Activated CD4-positive, alpha-beta memory T cell treated with anti-CD3 and anti-CD28 coated beads for 36 hours (primary cell): ENCODE measurements around the gene PLD5. TPM values are rescaled to one million over a fixed set of nuclear protein-coding genes. Genes with fewer than 3 reads are reported as not detected.

ENCODE experiments used
- CTCF ChIA-PET: fragments of 350-600 bp; sonication (Branson Sonifier 250); formaldehyde crosslinking; loops from one replicate; lab custom pipeline; 2021; ENCODE audit warnings: antibody characterized with exemption, inconsistent platforms; lab: Charles Lee
- POLR2A ChIA-PET: fragments of 350-600 bp; sonication (Branson Sonifier 250); formaldehyde crosslinking; loops from one replicate; lab custom pipeline; 2021; ENCODE audit warnings: antibody characterized with exemption; lab: Charles Lee
- DNase-seq: peaks from one replicate; pipeline ENCODE4 v3.0.0-alpha.2; 2020
- H3K27ac Mint-ChIP-seq: one replicate; pipeline ENCODE4 v1.8.0; 2021; ENCODE audit warnings: mixed read lengths
- H3K27me3 Mint-ChIP-seq: one replicate; pipeline ENCODE4 v1.8.0; 2021; ENCODE audit warnings: mixed read lengths
- H3K36me3 Mint-ChIP-seq: one replicate; pipeline ENCODE4 v1.8.0; 2021; ENCODE audit warnings: mixed read lengths
- H3K4me1 Mint-ChIP-seq: one replicate; pipeline ENCODE4 v1.8.0; 2021; ENCODE audit warnings: low read depth, mixed read lengths
- H3K4me3 Mint-ChIP-seq: one replicate; pipeline ENCODE4 v1.8.0; 2021; ENCODE audit warnings: mild to moderate bottlenecking, mixed read lengths
- H3K9me3 Mint-ChIP-seq: one replicate; pipeline ENCODE4 v1.8.0; 2021; ENCODE audit warnings: mixed read lengths
- intact Hi-C: fragments of 100-400 bp; cut with micrococcal nuclease; formaldehyde crosslinking; loops from one replicate; pipeline ENCODE4 v1.15.1; 2023
- total RNA-seq, 2 experiments: library from RNA; stranded (reverse); gene quantifications; one replicate each; pipeline ENCODE4 v1.2.3, GENCODE V29; 2021

PLD5 gene
- not detected for total RNA-seq

- intact Hi-C loops, result no loop called here
- H3K4me3 Mint-ChIP-seq, result no peak within 1 kb of the TSS
- no peak for DNase-seq
- peaks cover 47% of the 10 kb centered on the region for H3K27me3 Mint-ChIP-seq
- H3K27ac Mint-ChIP-seq, result no peak within 1 kb of the TSS
- CTCF ChIA-PET, result no interaction called here
- H3K36me3 Mint-ChIP-seq, result no peaks in the 10 kb centered on the region
- H3K4me1 Mint-ChIP-seq, result peaks cover 16% of the 10 kb centered on the region
- POLR2A ChIA-PET, result no interaction called here
- no peaks in the 10 kb centered on the region for H3K9me3 Mint-ChIP-seq
These were observed at the start of gene PLD5 for GRCh38 chr1:242524571-242525359. Gene PLD5 (minus strand): TSS chr1:242524697.

GRCh38 chr1:242569867-242570266, 45.4 kb upstream of the PLD5 start:
- POLR2A ChIA-PET, result no interaction called here
- Mint-ChIP-seq H3K9me3 (no peaks in the 10 kb centered on the region), H3K36me3 (no peaks in the 10 kb centered on the region), H3K27me3 (peaks cover 2% of the 10 kb centered on the region), H3K4me3 (no peak overlapping the region), H3K4me1 (no peaks in the 10 kb centered on the region), H3K27ac (no peak overlapping the region)
- no peak for DNase-seq
- CTCF ChIA-PET, result no interaction called here
- intact Hi-C loops, result no loop called here

GRCh38 chr1:242568666-242569065, 44.2 kb upstream of the PLD5 start:
- Mint-ChIP-seq H3K27me3 (peaks cover 2% of the 10 kb centered on the region), H3K4me1 (no peaks in the 10 kb centered on the region), H3K4me3 (no peak overlapping the region), H3K36me3 (no peaks in the 10 kb centered on the region), H3K9me3 (no peaks in the 10 kb centered on the region), H3K27ac (no peak overlapping the region)
- DNase-seq, result no peak
- intact Hi-C loops, result no loop called here
- ChIA-PET POLR2A (no interaction called here), CTCF (no interaction called here)

GRCh38 chr1:242567596-242567995, 43.1 kb upstream of the PLD5 start:
- Mint-ChIP-seq H3K36me3 (no peaks in the 10 kb centered on the region), H3K27ac (no peak overlapping the region), H3K4me3 (no peak overlapping the region), H3K27me3 (peaks cover under 1% of the 10 kb centered on the region), H3K4me1 (no peaks in the 10 kb centered on the region), H3K9me3 (no peaks in the 10 kb centered on the region)
- CTCF ChIA-PET, result no interaction called here
- DNase-seq, result no peak
- POLR2A ChIA-PET, result no interaction called here
- intact Hi-C loops, result no loop called here

GRCh38 chr1:242556759-242557158, 32.3 kb upstream of the PLD5 start:
- DNase-seq, result no peak
- CTCF ChIA-PET, result interaction anchor here (0.6 kb wide), 1 partner anchor 268 kb away, joined by 3 read pairs; no protein-coding TSS in a partner anchor
- H3K27me3 Mint-ChIP-seq, result peaks cover 7% of the 10 kb centered on the region
- H3K36me3 Mint-ChIP-seq, result no peaks in the 10 kb centered on the region
- H3K4me1 Mint-ChIP-seq, result no peaks in the 10 kb centered on the region
- intact Hi-C loops, result no loop called here
- POLR2A ChIA-PET, result no interaction called here
- no peak overlapping the region for H3K4me3 Mint-ChIP-seq
- H3K27ac Mint-ChIP-seq, result no peak overlapping the region
- H3K9me3 Mint-ChIP-seq, result no peaks in the 10 kb centered on the region

DNA sequence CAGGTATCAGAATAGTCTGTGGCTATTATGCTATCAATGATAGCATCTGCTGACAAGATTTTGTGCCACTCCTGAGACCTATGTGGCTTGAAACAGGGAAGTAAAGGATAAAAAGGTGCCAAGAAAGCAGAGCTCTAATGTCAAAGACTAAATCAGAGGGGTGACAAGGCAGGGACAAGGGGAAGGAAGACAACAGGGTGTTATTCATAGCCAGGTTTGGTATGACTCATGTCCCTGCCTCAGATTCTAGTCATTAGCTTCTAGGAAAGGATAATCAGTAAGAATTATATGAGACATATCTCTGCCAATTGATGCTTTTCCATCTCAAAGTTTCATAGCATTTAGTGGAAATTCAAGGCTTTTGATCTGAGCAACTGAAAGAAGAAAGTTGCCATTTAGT, 31.8 kb upstream of the PLD5 start:
- no peak for DNase-seq
- H3K9me3 Mint-ChIP-seq, result no peaks in the 10 kb centered on the region
- ChIA-PET POLR2A (no interaction called here), CTCF (no interaction called here)
- no peaks in the 10 kb centered on the region for H3K36me3 Mint-ChIP-seq
- no peak overlapping the region for H3K4me3 Mint-ChIP-seq
- intact Hi-C loops, result no loop called here
- peaks cover 7% of the 10 kb centered on the region for H3K27me3 Mint-ChIP-seq
- H3K4me1 Mint-ChIP-seq, result no peaks in the 10 kb centered on the region
- no peak overlapping the region for H3K27ac Mint-ChIP-seq

GRCh38 chr1:242554577-242554976, 30.1 kb upstream of the PLD5 start:
- H3K4me1 Mint-ChIP-seq, result no peaks in the 10 kb centered on the region
- H3K27me3 Mint-ChIP-seq, result peaks cover 7% of the 10 kb centered on the region
- no peak for DNase-seq
- H3K27ac Mint-ChIP-seq, result no peak overlapping the region
- ChIA-PET POLR2A (no interaction called here), CTCF (no interaction called here)
- H3K36me3 Mint-ChIP-seq, result no peaks in the 10 kb centered on the region
- H3K4me3 Mint-ChIP-seq, result no peak overlapping the region
- no peaks in the 10 kb centered on the region for H3K9me3 Mint-ChIP-seq
- intact Hi-C loops, result no loop called here

- no peaks in the 10 kb centered on the region for H3K9me3 Mint-ChIP-seq
- ChIA-PET CTCF (no interaction called here), POLR2A (no interaction called here)
- no peaks in the 10 kb centered on the region for H3K4me1 Mint-ChIP-seq
- DNase-seq, result no peak
- no peaks in the 10 kb centered on the region for H3K36me3 Mint-ChIP-seq
- no peak overlapping the region for H3K4me3 Mint-ChIP-seq
- H3K27ac Mint-ChIP-seq, result no peak overlapping the region
- intact Hi-C loops, result no loop called here
- H3K27me3 Mint-ChIP-seq, result no peaks in the 10 kb centered on the region
These were observed 22.6 kb upstream of the PLD5 start for GRCh38 chr1:242546849-242547729.

GRCh38 chr1:242546441-242546840, 21.9 kb upstream of the PLD5 start:
- intact Hi-C loops, result no loop called here
- no peak overlapping the region for H3K4me3 Mint-ChIP-seq
- H3K4me1 Mint-ChIP-seq, result no peaks in the 10 kb centered on the region
- no peak overlapping the region for H3K27ac Mint-ChIP-seq
- no peaks in the 10 kb centered on the region for H3K9me3 Mint-ChIP-seq
- DNase-seq, result no peak
- H3K36me3 Mint-ChIP-seq, result no peaks in the 10 kb centered on the region
- CTCF ChIA-PET, result no interaction called here
- POLR2A ChIA-PET, result no interaction called here
- no peaks in the 10 kb centered on the region for H3K27me3 Mint-ChIP-seq

- POLR2A ChIA-PET, result no interaction called here
- Mint-ChIP-seq H3K9me3 (no peaks in the 10 kb centered on the region), H3K27ac (no peak overlapping the region), H3K36me3 (no peaks in the 10 kb centered on the region), H3K4me3 (no peak overlapping the region), H3K27me3 (no peaks in the 10 kb centered on the region), H3K4me1 (no peaks in the 10 kb centered on the region)
- DNase-seq, result no peak
- intact Hi-C loops, result no loop called here
- CTCF ChIA-PET, result no interaction called here
These were observed 19.6 kb upstream of the PLD5 start for GRCh38 chr1:242544071-242544470.

DNA sequence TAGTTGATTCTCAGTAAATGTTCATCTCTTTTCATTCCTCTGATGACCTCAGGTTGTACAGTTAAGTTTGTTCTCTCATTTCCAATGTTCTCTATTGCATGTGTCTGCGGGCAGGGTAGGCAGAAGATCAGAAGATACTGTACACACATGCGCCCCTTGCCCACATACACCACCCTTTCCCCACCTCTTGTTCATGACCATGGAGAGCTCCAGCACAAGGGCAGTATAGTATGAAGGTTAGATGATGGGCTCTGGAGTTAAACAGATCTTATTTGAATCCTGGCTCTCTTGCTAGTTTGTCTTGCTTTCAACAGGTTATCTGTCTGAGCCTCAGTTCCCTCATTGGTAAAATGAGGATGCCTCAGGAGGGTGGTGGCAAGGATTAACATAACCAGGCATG, 17.8 kb upstream of the PLD5 start:
- POLR2A ChIA-PET, result no interaction called here
- H3K9me3 Mint-ChIP-seq, result no peaks in the 10 kb centered on the region

DNA sequence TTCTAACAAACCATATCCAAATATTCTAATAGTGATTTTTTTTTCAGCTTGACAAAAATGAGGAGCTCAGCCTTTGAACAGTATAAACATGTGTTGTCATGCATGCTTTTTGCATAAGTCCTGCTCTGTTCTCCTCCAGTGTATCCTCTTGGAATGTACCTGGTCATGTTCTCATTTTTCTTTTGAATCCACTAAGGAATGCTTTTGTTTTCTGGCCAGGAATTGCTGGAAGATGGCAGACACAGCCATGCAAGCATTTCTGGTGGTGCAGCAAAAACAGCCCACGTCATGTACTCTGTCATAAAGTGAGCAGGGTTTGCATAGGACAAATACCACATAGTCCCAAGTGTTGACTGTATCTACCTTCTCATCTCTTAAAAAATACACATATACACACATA, 11.5 kb upstream of the PLD5 start:
- ChIA-PET CTCF (no interaction called here), POLR2A (no interaction called here)
- H3K9me3 Mint-ChIP-seq, result no peaks in the 10 kb centered on the region
- intact Hi-C loops, result no loop called here
- DNase-seq, result no peak
- H3K4me1 Mint-ChIP-seq, result no peaks in the 10 kb centered on the region
- H3K27me3 Mint-ChIP-seq, result peaks cover 2% of the 10 kb centered on the region
- no peaks in the 10 kb centered on the region for H3K36me3 Mint-ChIP-seq
- no peak overlapping the region for H3K27ac Mint-ChIP-seq
- no peak overlapping the region for H3K4me3 Mint-ChIP-seq

More for the DNA sequence above, 17.8 kb upstream of the PLD5 start:
- intact Hi-C loops, result no loop called here
- no peak for DNase-seq
- no peaks in the 10 kb centered on the region for H3K27me3 Mint-ChIP-seq
- no peaks in the 10 kb centered on the region for H3K36me3 Mint-ChIP-seq
- no peak overlapping the region for H3K27ac Mint-ChIP-seq
- no peaks in the 10 kb centered on the region for H3K4me1 Mint-ChIP-seq
- H3K4me3 Mint-ChIP-seq, result no peak overlapping the region
- CTCF ChIA-PET, result no interaction called here
